GM21825 (cell line): Measurements from ENCODE around the gene BUD31.
"Not testable (repeated sequence)": the region's sequence is repeated elsewhere in the genome, so short reads cannot be mapped to it uniquely, and the experiment has no call there.

ENCODE experiments used
- ATAC-seq: cut with Tn5 transposase; IDR thresholded peaks from one replicate; pipeline ENCODE4 v1.9.1; 2021; ENCODE audit warnings: mild to moderate bottlenecking, moderate library complexity; ENCODE audit not compliant: unreplicated experiment

BUD31 gene

DNA sequence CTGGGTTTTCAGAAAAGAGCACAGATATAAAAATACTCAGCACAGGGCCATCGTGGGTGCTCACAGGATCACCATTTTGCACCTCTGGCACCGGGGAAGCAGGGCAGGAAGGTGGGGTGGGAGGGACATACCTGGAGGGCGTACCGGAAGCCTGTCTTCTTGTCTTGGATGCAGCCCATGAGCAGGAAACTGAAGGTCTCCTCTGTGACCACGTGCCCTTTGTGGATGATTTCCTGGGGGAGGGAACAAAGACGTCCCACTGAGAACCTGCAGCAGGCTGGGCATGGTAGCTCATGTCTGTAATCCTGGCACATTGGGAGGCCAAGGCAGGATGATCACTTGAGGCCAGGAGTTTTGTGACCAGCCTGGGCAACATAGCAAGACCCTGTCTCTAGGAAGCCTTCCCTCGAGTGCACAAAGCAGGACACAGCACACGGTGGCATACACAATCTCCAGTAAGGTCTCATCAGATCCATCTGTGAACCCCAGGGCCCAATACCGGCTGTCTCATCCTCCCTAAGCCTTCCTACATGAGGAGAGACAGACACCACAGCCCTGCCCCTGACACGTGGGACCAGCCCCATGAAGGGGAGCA is 20.3 kb downstream of the BUD31 start:
- no peak for ATAC-seq

- ATAC-seq: no peak
Observed at GRCh38 chr7:99429756-99430155, 21.0 kb downstream of the BUD31 start.

GRCh38 chr7:99431756-99432540 is 23.2 kb downstream of the BUD31 start:
- ATAC-seq: not testable (repeated sequence)

GRCh38 chr7:99433158-99433557 is 24.4 kb downstream of the BUD31 start:
- no peak for ATAC-seq

DNA sequence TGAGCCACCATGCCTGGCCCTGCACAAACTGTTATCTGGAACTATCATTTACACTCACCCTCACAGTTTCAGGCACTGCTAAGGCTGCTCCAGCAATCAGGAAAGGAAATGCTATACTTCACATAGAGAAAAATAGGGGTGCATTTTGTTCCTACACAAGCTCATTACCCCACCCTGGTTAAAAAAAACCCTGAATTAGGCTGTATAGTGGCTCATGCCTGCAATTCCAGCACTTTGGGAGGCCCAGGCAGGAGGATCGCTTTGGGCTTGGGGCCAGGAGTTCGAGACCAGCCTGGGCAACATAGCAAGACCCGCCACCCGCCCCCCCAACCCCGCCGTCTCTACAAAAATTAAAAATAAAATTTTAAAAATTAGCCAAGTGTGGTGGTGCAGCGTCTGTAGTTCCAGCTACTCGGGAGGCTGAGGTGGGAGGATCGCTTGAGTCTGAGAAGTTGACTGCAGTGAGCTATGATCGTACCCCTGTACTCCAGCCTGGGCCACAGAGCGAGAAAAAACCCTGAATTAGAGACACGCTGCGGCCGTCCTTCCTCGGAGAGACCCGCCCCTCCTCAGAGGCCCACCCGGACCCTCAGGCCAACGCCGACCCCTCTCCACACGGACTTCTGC is 29.3 kb downstream of the BUD31 start:
- peak; percentile 2 for ATAC-seq

- ATAC-seq: peak; percentile 91
Observed at GRCh38 chr7:99438573-99439480, 30.1 kb downstream of the BUD31 start, which contains the start of the genes CPSF4 and PTCD1. CPSF4 (plus strand) TSS chr7:99438943; CDS start chr7:99439083, 140 bp downstream. PTCD1 (minus strand) TSS chr7:99438798; CDS start chr7:99435242, 3,556 bp downstream.

DNA sequence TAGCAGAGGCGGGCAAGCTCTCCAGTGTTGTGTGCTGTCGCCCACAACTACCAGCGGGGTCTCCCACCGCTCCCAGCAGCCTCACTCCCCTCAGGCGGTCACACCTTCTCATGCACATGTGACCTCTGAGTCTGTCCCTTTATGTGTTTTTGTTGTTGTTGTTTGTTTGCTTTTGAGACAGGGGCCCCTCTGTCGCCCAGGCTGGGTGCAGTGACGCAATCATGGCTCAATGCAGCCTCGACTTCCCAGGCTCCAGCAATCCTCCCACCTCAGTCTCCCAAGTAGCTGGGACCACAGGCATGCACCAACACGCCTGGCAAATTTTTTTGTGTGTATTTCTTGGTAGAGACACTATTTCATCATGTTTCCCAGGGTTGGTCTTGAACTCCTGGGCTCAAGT is 31.4 kb downstream of the BUD31 start:
- no peak for ATAC-seq

DNA sequence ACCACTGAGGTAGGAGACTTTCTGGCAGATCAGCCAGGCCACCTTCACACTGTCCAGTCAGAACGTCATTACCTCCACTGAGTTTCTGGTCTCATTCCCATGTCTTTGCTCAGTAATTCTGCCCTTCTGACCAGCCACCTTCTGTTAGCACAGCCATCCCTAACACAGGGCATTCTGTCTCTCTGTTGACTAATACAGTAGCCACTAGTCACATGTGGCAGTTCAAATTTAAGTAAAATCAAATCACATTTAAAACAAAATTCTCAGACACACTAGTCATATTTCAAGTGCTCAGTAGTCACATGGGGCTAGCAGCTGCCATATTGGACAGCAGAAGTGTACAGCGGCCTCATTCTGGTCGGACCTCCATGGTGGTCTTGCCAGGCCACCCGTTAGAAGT is 37.3 kb downstream of the BUD31 start:
- ATAC-seq: no peak

- ATAC-seq: no peak
Observed at GRCh38 chr7:99447943-99448342, 39.2 kb downstream of the BUD31 start.

- no peak for ATAC-seq
Observed at GRCh38 chr7:99448855-99449254, 40.1 kb downstream of the BUD31 start.

DNA sequence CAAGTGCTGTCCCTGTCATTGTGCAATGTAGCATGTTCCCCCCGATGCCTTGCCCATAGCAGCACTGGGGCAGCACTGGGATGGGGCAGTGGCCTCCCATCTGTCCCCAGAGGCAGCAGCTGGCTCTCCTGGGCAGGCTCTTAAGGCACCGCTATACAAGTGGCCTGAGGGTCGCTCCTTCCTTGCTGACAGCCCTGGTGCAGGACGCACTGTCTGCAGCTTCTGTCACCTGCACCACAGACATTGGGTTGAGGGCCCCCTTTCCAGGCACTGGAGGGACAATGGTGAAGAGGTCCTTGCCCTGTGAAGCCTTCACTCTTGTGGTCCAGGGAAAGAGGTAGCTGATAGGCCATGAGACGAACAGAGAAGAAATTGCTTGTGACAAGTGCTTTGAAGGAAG is 40.6 kb downstream of the BUD31 start:
- no peak for ATAC-seq

GRCh38 chr7:99451936-99452335 is 43.2 kb downstream of the BUD31 start:
- no peak for ATAC-seq

GRCh38 chr7:99452541-99452940 is 43.8 kb downstream of the BUD31 start:
- no peak for ATAC-seq

DNA sequence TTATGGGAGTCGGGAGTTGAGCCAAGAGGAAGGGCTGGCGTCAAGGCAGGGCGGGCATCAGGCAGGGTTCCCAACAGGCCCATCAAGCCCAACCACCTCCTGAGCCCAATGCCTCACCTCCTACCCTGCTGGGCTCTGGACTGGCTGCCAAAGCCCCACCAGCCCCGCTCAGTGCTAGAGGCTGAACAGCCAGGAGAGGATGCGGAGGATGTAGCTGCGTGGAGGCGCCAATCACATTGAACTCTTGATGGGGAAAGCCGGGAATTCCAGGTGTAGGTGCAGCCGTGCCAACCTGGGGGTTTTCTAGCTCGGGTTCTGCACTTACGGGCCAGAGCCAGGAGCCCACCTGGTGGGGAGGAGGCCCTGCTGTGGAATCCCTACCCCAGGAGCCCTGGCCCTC is 44.3 kb downstream of the BUD31 start:
- ATAC-seq: no peak

DNA sequence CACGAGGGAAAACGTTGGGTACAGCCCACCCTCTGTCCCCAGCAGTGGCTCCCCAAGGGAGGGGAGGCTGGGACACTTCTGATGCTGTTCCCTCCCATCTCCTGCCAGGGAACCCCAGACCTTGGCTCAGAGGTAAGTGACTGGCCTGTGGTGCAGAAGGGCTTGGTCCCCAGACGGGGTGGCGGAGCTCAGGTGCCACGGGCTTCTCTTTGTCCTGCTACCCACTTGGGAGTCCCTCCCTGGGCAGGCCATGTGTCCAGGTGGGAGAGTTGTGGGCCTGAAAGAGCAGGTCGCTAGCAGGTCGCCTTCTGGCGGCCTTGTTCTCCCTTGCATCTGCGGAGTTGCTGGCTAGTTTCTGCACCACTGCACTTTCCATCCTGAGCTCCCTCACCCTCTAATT is 47.1 kb downstream of the BUD31 start:
- ATAC-seq: no peak

- no peak for ATAC-seq
Observed at GRCh38 chr7:99456288-99456687, 47.5 kb downstream of the BUD31 start.

GRCh38 chr7:99457050-99457649 is 48.4 kb downstream of the BUD31 start:
- ATAC-seq: no peak

DNA sequence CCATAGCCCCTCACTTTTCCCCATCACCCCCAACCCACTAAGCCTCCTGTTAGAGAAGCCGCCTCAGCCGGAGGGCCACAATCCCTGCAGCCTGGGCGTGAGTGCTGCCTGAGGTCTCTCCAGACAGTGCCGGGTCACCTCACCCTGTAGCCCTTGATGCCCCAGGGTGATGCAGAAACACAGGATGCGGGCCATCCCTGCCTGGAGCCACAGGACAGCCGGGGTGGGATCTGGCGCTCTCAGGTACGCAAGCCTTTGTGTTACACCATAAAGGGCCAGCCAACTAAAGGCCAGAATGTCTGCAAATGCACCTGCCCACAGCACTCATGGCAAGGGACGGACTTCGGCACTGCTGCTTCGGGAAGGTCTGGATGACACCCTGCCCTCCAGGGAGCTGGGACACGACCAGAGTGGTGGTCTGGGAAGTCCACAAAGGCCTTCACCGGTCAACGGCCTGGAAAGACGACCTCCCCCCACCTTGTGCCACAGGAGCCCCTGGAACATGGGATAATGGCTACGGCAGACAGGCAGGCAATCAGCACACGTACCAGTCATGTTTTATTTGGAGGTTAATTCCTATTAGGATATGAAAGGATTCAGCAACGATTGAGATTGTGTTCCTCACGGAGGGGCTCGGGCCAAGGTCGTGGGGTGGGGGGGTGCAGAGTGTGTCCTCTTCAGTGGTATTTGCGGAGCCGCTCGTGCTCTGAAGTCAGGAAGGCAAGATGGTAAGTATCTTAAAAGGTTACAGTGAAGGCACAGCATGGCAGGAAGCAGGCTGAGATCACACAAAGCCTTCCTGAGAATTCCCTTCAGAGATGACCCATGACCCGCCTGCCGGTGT is 49.1 kb downstream of the BUD31 start:
- no peak for ATAC-seq

DNA sequence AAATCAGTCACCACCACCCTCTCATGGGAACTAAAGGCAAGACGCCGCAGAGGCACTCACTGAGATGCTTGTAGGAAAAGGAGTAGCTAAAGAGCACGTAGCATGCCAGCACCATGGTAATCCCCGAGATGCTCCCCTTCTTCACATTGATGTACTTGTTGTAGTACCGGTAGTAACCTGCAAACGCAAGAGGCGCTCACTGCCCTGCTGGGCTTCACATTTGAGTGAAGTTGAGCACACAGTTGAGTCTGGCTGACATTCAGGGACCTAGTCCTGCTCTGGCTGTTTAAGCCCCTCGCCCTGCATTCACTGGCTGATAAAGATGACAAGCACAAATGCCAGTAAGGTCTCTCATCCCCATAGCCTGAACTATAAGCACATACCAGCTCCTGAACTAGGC is 50.3 kb downstream of the BUD31 start:
- ATAC-seq: no peak

DNA sequence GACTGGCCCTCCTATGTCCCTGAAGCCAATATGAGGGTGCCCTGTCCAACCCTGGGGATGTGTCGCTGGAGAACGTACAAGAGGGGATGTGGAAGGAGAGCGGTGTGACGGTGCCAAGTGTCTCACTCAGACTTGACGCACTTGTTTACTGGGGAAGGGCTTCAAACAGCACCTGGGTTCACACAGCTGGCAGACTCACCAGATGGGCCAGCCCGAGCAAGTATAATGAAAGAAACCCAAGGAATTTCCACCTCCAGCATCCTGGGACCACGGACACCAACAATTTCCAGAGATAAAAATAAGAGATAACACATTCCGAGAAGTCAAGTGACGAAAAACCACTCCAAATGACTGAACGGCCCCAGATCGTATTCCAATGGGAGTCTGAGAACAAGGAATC is 51.9 kb downstream of the BUD31 start:
- ATAC-seq: no peak
